CD14-positive monocyte (primary cell): ENCODE data around the gene EXOSC2. TPM values are rescaled to one million over a fixed set of nuclear protein-coding genes. Genes with fewer than 3 reads are reported as not detected.

Experiments used
- DNase-seq, 3 donors: peaks; one replicate each; pipeline ENCODE4 v3.0.0-alpha.2; 2011 to 2022
- H2AFZ ChIP-seq: 2 replicates; pipeline ENCODE4 v1.6.0; 2012; ENCODE audit warnings: mild to moderate bottlenecking, low read depth, low read length, inconsistent platforms; ENCODE audit not compliant: insufficient read depth, poor library complexity, severe bottlenecking
- H3K27ac ChIP-seq, 2 donors: 1 replicate in 1 of 2; 2 replicates in 1 of 2; pipeline ENCODE4 v1.5.1; 2012 to 2013; ENCODE audit warnings: low read length in 2 of 2, control low read depth in 1 of 2, inconsistent platforms in 1 of 2, low read depth in 1 of 2, mild to moderate bottlenecking in 1 of 2
- H3K27me3 ChIP-seq, 2 donors: one replicate each; pipeline versions ENCODE4 v1.6.0 to v1.6.1; 2011 to 2013; ENCODE audit warnings: low read length in 2 of 2; ENCODE audit not compliant: control insufficient read depth in 2 of 2, insufficient read depth in 2 of 2
- H3K36me3 ChIP-seq, 2 donors: replicated peaks in 1 of 2; 1 replicate in 1 of 2; 2 replicates in 1 of 2; pipeline versions ENCODE4 v1.5.1 to v1.6.1; 2012 to 2013; ENCODE audit warnings: low read length in 2 of 2, control low read depth in 1 of 2, inconsistent platforms in 1 of 2, mild to moderate bottlenecking in 1 of 2; ENCODE audit not compliant: insufficient read depth in 2 of 2, control insufficient read depth in 1 of 2
- H3K4me1 ChIP-seq, 2 donors: 1 replicate in 1 of 2; 2 replicates in 1 of 2; pipeline versions ENCODE4 v1.5.1 to v1.6.1; 2012 to 2013; ENCODE audit warnings: low read length in 2 of 2, control low read depth in 1 of 2, inconsistent platforms in 1 of 2, mild to moderate bottlenecking in 1 of 2, moderate library complexity in 1 of 2; ENCODE audit not compliant: insufficient read depth in 2 of 2, control insufficient read depth in 1 of 2
- H3K4me2 ChIP-seq: replicated peaks from 2 replicates; pipeline ENCODE3; 2012; ENCODE audit warnings: low read length, moderate library complexity, mild to moderate bottlenecking; ENCODE audit not compliant: poor library complexity, severe bottlenecking; ENCODE audit errors: extremely low read depth
- H3K4me3 ChIP-seq, 3 experiments: fragments of 200-600 bp in 1 of 3; sonication (generic) in 1 of 3; replicated peaks in 1 of 3; 1 replicate in 2 of 3; 2 replicates in 1 of 3; pipeline ENCODE4 v1.5.1; 2011 to 2013; ENCODE audit warnings: low read length in 3 of 3, mild to moderate bottlenecking in 3 of 3, control low read depth in 2 of 3, low read depth in 2 of 3, inconsistent platforms in 1 of 3, moderate library complexity in 1 of 3
- H3K79me2 ChIP-seq: 2 replicates; pipeline ENCODE4 v1.6.0; 2012; ENCODE audit warnings: mild to moderate bottlenecking, control low read depth, inconsistent platforms, low read length, moderate library complexity; ENCODE audit not compliant: insufficient read depth
- H3K9ac ChIP-seq: 2 replicates; pipeline ENCODE4 v1.6.0; 2017; ENCODE audit warnings: low read length, mild to moderate bottlenecking; ENCODE audit not compliant: insufficient read depth, poor library complexity, severe bottlenecking
- H3K9me3 ChIP-seq, 2 donors: replicated peaks in 1 of 2; 1 replicate in 1 of 2; 2 replicates in 1 of 2; pipeline versions ENCODE4 v1.5.1 to v1.6.1; 2012 to 2013; ENCODE audit warnings: low read length in 2 of 2, control low read depth in 1 of 2; ENCODE audit not compliant: control insufficient read depth in 1 of 2, insufficient read depth in 1 of 2
- H4K20me1 ChIP-seq: 2 replicates; pipeline ENCODE4 v1.6.0; 2012; ENCODE audit warnings: mild to moderate bottlenecking, low read length, control low read depth, moderate library complexity; ENCODE audit not compliant: insufficient read depth
- H3K27ac Mint-ChIP-seq, 7 donors: one replicate each; pipeline ENCODE4 v1.8.0; 2020; ENCODE audit warnings: mild to moderate bottlenecking in 7 of 7, mixed read lengths in 7 of 7, moderate library complexity in 6 of 7, inconsistent platforms in 2 of 7
- H3K27me3 Mint-ChIP-seq, 3 donors: one replicate each; pipeline ENCODE4 v1.8.0; 2021 to 2022; ENCODE audit warnings: low read depth in 3 of 3, mild to moderate bottlenecking in 3 of 3, mixed read lengths in 3 of 3, moderate library complexity in 3 of 3, inconsistent platforms in 1 of 3
- H3K36me3 Mint-ChIP-seq, 2 donors: one replicate each; pipeline ENCODE4 v1.8.0; 2020; ENCODE audit warnings: mixed read lengths in 2 of 2, inconsistent platforms in 1 of 2, mild to moderate bottlenecking in 1 of 2
- H3K4me1 Mint-ChIP-seq: one replicate; pipeline ENCODE4 v1.8.0; 2020; ENCODE audit warnings: mild to moderate bottlenecking, mixed read lengths
- H3K4me3 Mint-ChIP-seq, 2 donors: one replicate each; pipeline ENCODE4 v1.8.0; 2020; ENCODE audit warnings: mild to moderate bottlenecking in 2 of 2, mixed read lengths in 2 of 2, moderate library complexity in 1 of 2
- H3K9me3 Mint-ChIP-seq, 7 donors: one replicate each; pipeline ENCODE4 v1.8.0; 2020 to 2022; ENCODE audit warnings: mixed read lengths in 7 of 7, mild to moderate bottlenecking in 6 of 7, moderate library complexity in 6 of 7, inconsistent platforms in 2 of 7
- CTCF ChIP-seq: fragments of 200-600 bp; IDR thresholded peaks from one replicate; pipeline ENCODE4 v1.8.0; 2022; ENCODE audit warnings: antibody characterized with exemption, mild to moderate bottlenecking
- WGBS: methylation state at CpG from one replicate; pipeline ENCODE4 v1.1.5; 2013; ENCODE audit warnings: missing lambda C conversion rate; ENCODE audit not compliant: insufficient coverage; 5-methylcytosine and 5-hydroxymethylcytosine counted together
- intact Hi-C, 2 donors: fragments of 100-400 bp; cut with micrococcal nuclease; formaldehyde crosslinking; loops; one replicate each; pipeline versions ENCODE4 v1.15.0 to v1.15.1; 2023
- polyA plus RNA-seq, 3 donors: library from polyadenylated mRNA; depleted of rRNA in 1 of 3; unstranded in 2 of 3; stranded (reverse) in 1 of 3; fragments of 300-500 nt in 2 of 3; fragments of >200 nt in 1 of 3; fragmentation: Illumina TruSeq in 2 of 3; gene quantifications; 1 replicate in 2 of 3; 2 replicates in 1 of 3; pipeline ENCODE4 v1.2.3, GENCODE V29; 2012 to 2021

Gene EXOSC2
- polyA plus RNA-seq, 3 donors: 10.2 to 15.8 (median 11.2) TPM

GRCh38 chr9:130718562-130718961, 25.0 kb downstream of the EXOSC2 start:
- H3K4me3 Mint-ChIP-seq: no peak overlapping the region
- no peaks in the 10 kb centered on the region for H3K27me3 Mint-ChIP-seq
- H3K4me1 Mint-ChIP-seq: peaks cover 31% of the 10 kb centered on the region

GRCh38 chr9:130720762-130721161, 27.2 kb downstream of the EXOSC2 start:
- no peaks in the 10 kb centered on the region for H3K36me3 ChIP-seq
- H3K79me2 ChIP-seq: peaks cover 38% of the 10 kb centered on the region
- Mint-ChIP-seq H3K4me1 (peaks cover 9% of the 10 kb centered on the region), H3K9me3 (no peaks in the 10 kb centered on the region), H3K4me3 (no peak overlapping the region), H3K27me3 (no peaks in the 10 kb centered on the region), H3K27ac (peak overlapping the region in 1 of 7 donors; percentile 42), H3K36me3 (peaks cover 10 to 12% of the 10 kb centered on the region in 2 donors)
- no peak overlapping the region for H3K4me2 ChIP-seq
- H4K20me1 ChIP-seq: peaks cover 33% of the 10 kb centered on the region
- TF ChIP-seq CTCF: no peak
- WGBS: 98% methylated on average over 7 of the region's 10 CpGs
- no peak overlapping the region for H2AFZ ChIP-seq
- H3K4me3 ChIP-seq: no peak overlapping the region
- intact Hi-C loops: no loop called here
- peaks cover 7% of the 10 kb centered on the region in 2 donors for H3K4me1 ChIP-seq
- H3K27ac ChIP-seq: no peak overlapping the region
- no peaks in the 10 kb centered on the region for H3K9me3 ChIP-seq
- H3K9ac ChIP-seq: no peak overlapping the region
- no peaks in the 10 kb centered on the region for H3K27me3 ChIP-seq
- no peak for DNase-seq

More at GRCh38 chr9:130718562-130718961, 25.0 kb downstream of the EXOSC2 start:
- no peak for TF ChIP-seq CTCF
- no peaks in the 10 kb centered on the region for H3K27me3 ChIP-seq
- no peak overlapping the region for H2AFZ ChIP-seq
- H3K9me3 ChIP-seq: no peaks in the 10 kb centered on the region
- peaks cover 38% of the 10 kb centered on the region for H4K20me1 ChIP-seq
- no peak overlapping the region for H3K27ac ChIP-seq
- peaks cover 29% of the 10 kb centered on the region in 2 donors for H3K4me1 ChIP-seq
- no peak for DNase-seq
- no peak overlapping the region for H3K4me2 ChIP-seq
- Mint-ChIP-seq H3K9me3 (peaks cover 0 to 2% (median 0%) of the 10 kb centered on the region in 7 donors), H3K36me3 (peaks cover 10 to 12% of the 10 kb centered on the region in 2 donors), H3K27ac (no peak overlapping the region)
- 100% methylated on average over 2 of the region's 3 CpGs for WGBS
- peaks cover 60% of the 10 kb centered on the region for H3K79me2 ChIP-seq
- no peaks in the 10 kb centered on the region for H3K36me3 ChIP-seq
- H3K4me3 ChIP-seq: no peak overlapping the region
- intact Hi-C loops: no loop called here
- H3K9ac ChIP-seq: no peak overlapping the region
